SHP77 treated with DMSO at 0.1 percent for 48 hours (cell line): ENCODE measurements around the gene VAMP3.
"Not testable (repeated sequence)": the region's sequence is repeated elsewhere in the genome, so short reads cannot be mapped to it uniquely, and the experiment has no call there.

Experiments used
- DNase-seq: peaks from one replicate; lab custom pipeline; 2025; lab: John Stamatoyannopoulos, UW

The VAMP3 gene

GRCh38 chr1:7768583-7768982 lies 2.5 kb upstream of the VAMP3 start:
- DNase-seq: no peak

GRCh38 chr1:7769673-7770412 lies 1.3 kb upstream of the VAMP3 start:
- DNase-seq: no peak

DNA sequence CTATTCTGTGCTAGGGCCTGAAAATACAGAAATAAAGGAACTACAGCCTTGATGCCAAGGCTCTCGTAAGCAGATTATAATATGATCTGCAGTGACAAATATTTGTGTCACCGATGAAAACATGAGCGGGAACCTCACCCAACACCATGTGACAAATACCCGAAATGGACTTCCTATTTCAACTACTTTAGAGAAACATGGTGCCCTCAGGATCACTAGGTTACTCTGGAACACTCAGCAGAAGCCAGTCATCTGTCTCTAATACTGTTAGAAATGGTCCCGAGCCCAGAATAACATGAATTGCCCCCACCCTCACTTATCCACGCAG lies 463 bp upstream of the VAMP3 start:
- no peak for DNase-seq

- no peak for DNase-seq
These were observed 765 bp downstream of the VAMP3 start for GRCh38 chr1:7771823-7772299.

DNA sequence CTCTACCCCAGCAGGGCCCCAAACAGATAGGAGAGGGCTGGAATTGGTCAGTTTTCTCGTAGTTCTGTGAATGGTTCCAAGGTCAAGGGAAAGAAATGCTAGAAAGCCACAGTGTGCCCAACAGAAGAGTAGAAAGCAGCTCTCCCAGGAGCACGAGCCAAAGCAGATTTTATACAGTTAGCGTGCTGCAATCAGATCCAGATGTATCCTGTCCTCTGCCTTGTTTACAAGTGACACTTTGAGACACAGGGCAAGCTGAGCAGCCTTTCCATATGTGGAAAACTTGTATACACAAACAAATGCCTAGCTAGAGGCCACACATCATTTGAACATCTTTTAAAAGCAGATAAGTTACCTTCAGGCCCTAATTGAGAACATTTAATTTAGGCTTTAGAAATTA lies 6.5 kb downstream of the VAMP3 start:
- DNase-seq: no peak

GRCh38 chr1:7778133-7778628 lies 7.1 kb downstream of the VAMP3 start:
- DNase-seq: no peak

GRCh38 chr1:7780976-7781375 lies 9.9 kb downstream of the VAMP3 start:
- no peak for DNase-seq

DNA sequence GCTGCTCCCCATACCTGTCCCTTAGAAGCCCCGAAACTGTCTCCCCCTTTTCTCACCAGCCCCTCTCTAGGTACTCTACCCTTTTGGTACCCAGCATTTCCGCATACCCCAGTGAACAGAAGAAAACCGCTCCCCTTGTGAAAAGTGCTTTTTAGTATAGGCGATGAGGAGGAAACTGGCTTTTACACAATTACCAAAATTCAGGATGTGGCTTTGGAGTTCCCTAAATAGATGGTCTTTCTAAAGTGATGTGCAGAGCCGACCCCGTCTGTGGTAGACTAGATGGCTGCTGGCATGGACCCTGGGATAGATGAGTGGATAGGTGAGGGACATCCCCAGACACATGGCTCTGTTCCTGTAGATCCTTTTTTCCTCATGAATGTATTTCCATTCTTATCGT lies 10.4 kb downstream of the VAMP3 start:
- DNase-seq: no peak

GRCh38 chr1:7781923-7782495 lies 10.9 kb downstream of the VAMP3 start:
- no peak for DNase-seq

DNA sequence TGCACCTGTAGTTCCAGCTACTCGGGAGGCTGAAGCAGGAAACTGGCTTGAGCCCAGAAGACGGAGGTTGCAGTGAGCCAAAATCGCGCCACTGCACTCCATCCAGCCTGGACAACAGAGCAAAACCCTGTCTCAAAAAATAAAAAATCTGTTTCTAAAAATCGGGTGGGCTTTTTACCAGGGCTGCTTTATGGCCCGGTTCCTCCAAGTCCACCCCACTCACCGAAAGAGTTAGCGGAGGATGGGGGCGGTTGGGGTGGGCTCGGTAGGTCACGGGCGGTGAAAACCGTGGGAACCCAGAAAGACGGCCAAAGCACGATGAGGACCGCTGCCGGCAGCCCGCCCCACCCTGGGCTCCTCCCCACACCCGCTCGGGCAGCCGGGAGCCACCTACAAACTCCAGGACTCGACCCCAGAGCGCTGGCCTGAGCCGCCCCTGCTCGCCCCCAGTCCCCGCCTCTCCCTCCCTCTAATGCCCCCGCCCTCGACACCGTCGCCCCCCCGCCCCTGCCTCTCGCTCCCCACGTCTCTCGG lies 12.1 kb downstream of the VAMP3 start:
- peak; percentile 3 for DNase-seq

DNA sequence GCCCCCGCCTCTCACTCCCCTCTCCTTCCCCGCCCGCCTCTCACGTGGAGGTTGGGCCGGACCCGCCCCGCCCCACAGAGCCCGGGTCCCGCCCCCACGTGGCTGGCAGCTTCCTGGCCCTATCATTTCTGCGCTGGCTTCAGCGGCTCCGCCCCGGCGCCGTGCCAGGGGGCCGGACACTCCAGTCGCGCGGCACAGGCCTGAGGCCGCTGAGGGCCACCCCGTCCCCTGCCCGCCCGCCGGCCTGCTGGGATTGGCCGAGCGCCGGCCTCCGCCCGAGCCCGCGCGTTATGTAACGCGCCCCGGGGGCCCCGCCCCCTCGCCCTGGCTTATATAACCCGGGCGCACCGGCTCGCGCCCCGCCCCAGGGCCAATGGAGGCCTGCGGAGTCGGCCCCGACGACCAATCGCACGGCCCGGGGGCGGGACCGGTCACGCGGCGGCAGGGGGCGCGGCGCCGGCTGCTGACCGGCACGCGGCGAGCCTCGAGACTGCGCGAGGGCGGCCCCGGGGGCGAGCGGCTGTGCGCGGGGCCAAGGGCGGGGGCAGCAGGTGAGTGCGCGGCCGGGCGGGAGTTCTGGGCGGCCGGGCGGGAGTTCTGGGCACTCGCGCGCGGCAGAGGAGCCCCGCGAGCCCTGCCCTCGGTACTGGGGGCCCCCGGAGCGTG lies 12.9 kb downstream of the VAMP3 start, which contains the start of gene PER3:
Gene PER3, plus strand, starts transcription at position 466 of the 666 bp plus-strand sequence. CDS start 587 bp downstream, outside the sequence.
- peak; percentile 76 for DNase-seq

DNA sequence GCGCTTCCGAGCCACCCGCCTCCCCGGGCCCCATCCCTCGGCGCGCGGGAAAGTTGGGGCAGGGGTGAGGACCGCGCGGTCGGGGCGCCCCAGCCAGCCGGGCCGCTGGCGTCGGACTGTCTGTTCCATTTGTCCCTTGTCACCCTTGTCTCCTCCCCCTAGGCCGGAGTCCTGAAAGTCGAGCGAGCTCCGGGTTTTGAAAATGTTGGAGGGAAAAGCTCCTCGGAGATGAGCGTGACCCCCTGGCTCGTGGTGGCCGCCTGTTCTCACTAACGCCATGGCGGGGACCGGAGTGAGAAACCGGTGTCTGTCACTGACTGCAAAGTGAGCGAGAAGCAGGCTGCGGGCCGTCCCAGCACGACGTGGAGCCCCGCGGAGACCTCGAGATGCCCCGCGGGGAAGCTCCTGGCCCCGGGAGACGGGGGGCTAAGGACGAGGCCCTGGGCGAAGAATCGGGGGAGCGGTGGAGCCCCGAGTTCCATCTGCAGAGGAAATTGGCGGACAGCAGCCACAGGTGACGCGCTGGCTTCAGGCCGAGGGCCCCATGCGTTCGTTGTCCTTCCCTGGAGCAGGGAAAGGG lies 13.5 kb downstream of the VAMP3 start:
- no peak for DNase-seq

DNA sequence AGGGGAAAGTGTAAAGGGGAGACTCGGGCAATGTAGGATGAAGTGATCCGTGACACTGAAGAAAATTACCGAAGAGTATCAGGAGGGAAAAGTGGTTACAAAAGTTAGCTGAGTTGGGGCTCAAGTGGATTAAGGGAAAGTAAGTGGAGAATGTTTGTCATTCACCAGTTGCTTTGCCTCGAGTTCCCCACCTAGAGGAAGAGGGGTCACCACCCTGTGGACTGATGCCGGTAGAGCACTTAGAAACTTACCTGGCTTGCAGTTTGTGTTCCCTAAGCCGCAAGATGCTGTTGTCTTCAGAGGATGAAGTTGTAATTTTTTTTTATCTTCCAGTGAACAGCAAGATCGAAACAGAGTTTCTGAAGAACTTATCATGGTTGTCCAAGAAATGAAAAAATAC lies 14.0 kb downstream of the VAMP3 start:
- no peak for DNase-seq

GRCh38 chr1:7786795-7787194 lies 15.7 kb downstream of the VAMP3 start:
- no peak for DNase-seq

DNA sequence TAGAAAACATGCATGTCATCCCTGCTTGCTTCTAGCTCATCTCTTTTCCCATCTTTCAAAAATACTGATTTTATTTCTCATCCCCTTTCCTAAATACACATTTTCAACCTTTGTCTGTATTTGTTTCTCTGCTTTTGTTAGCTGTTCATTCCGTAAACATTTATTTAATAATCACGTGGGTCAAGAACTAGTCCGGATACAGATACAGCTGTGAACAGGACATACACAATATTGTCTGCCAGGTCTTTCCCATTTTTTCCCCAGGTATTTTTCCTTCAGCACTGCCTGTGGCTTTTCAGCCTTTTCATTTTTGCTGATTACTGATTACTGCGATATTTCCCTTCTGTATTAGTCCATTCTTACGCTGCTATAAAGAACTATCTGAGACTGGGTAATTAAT lies 18.7 kb downstream of the VAMP3 start:
- no peak for DNase-seq

- DNase-seq: not testable (repeated sequence)
These were observed 19.9 kb downstream of the VAMP3 start for GRCh38 chr1:7791027-7791426.

DNA sequence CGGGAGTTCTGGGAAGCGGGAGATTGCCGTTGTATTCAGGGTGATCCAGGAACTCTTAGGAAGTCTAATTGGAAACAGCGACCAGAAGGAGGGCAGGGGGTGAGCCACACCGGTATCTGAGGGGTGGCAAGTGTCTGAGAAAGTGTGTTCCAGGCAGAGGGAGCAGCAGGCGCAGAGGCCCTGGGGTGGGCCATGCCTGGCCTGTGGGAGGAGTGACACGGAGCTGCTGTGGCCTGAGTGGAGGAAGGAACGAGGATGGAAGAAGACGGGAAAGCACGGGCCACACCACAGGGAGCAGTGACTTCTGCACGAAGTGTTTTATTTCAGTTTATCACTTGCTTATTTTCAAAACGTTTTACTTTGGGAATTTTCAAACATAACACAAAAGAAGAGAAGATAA lies 24.3 kb downstream of the VAMP3 start:
- no peak for DNase-seq

- DNase-seq: no peak
These were observed 34.4 kb downstream of the VAMP3 start for GRCh38 chr1:7805460-7805859.

GRCh38 chr1:7808253-7808844 lies 37.3 kb downstream of the VAMP3 start:
- DNase-seq: no peak

GRCh38 chr1:7809742-7810141 lies 38.6 kb downstream of the VAMP3 start:
- DNase-seq: no peak

- peak; percentile 8 for DNase-seq
These were observed 39.3 kb downstream of the VAMP3 start for GRCh38 chr1:7810395-7810794.

- no peak for DNase-seq
These were observed 40.4 kb downstream of the VAMP3 start for GRCh38 chr1:7811476-7811875.
